ENCODE data around the gene NMNAT3. TPM values are rescaled to one million over a fixed set of nuclear protein-coding genes. Genes with fewer than 3 reads are reported as not detected.

The NMNAT3 gene
- total RNA-seq, 1 donor from 2014 or later: 10.7 TPM

GRCh38 chr3:139547666-139548065 lies 130.1 kb downstream of the NMNAT3 start:
- Histone ChIP-seq H3K27me3 (ENCODE audit: low read depth) (no peaks in the 10 kb centered on the region), H3K36me3 (no peaks in the 10 kb centered on the region), H3K4me3 (no peak overlapping the region), H3K27ac (replicated peaks) (no peak overlapping the region), H3K4me1 (no peaks in the 10 kb centered on the region), H3K9me3 (replicated peaks) (no peaks in the 10 kb centered on the region)
- intact Hi-C loops (cut with micrococcal nuclease): loop anchor here (10.0 kb wide), 1 partner anchor 123 kb away; no protein-coding TSS in a partner anchor
- no peak for DNase-seq
- TF ChIP-seq CTCF (IDR thresholded peaks at IDR 0.05; ENCODE audit: borderline replicate concordance): no peak

- no peak overlapping the region for H3K27ac ChIP-seq (replicated peaks)
- H3K36me3 ChIP-seq: no peaks in the 10 kb centered on the region
- no peak for TF ChIP-seq CTCF (IDR thresholded peaks at IDR 0.05; ENCODE audit: borderline replicate concordance)
- intact Hi-C loops (cut with micrococcal nuclease): loop anchor here (10.0 kb wide), 1 partner anchor 122 kb away; no protein-coding TSS in a partner anchor
- H3K4me3 ChIP-seq: no peak overlapping the region
- no peak for DNase-seq
- H3K9me3 ChIP-seq (replicated peaks): no peaks in the 10 kb centered on the region
- no peaks in the 10 kb centered on the region for H3K4me1 ChIP-seq
- no peaks in the 10 kb centered on the region for H3K27me3 ChIP-seq (ENCODE audit: low read depth)
Measured at GRCh38 chr3:139546772-139547171, 131.0 kb downstream of the NMNAT3 start.

DNA sequence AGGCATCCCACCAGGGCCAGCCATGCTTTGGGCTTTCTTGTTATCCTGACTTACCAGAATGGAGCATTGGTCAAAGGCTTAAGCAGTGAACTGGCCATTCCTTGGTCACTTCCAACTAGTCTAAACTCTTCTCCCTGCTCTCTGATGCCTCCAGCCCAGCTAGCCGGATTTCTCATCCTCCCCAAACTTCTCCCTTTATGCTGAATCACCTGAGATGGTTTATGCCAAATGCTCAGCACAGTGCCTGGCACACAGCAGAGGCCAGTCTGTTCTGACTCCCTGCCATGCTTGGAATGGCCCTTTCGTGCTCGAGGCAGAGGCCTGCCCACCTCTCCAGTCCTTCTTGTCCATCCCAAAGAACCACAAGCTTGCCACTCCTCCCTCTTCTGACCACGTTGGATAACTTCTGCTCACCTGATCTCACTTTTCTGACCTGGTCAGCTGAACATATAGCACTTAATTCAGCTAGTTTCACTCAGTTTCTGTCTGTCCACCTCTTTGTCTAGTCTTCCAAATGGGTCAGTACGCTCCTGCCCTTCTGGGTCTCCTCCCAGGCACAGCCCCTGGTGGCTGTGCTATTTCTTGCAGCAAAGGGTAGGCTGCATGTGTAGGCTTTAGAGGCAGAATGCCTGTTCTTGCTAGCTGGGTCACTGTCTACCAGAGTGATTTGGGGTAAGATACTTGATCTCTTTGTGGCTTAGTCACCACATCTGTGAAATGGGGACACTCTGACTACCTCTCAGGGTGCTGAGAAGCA lies 136.1 kb downstream of the NMNAT3 start:
- H3K4me1 ChIP-seq: peaks cover 43% of the 10 kb centered on the region
- intact Hi-C loops (cut with micrococcal nuclease): loop anchor here (10.0 kb wide), 1 partner anchor 117 kb away; no protein-coding TSS in a partner anchor
- H3K4me3 ChIP-seq: no peak overlapping the region
- TF ChIP-seq CTCF (IDR thresholded peaks at IDR 0.05; ENCODE audit: borderline replicate concordance): no peak
- no peak overlapping the region for H3K27ac ChIP-seq (replicated peaks)
- no peaks in the 10 kb centered on the region for H3K9me3 ChIP-seq (replicated peaks)
- no peaks in the 10 kb centered on the region for H3K27me3 ChIP-seq (ENCODE audit: low read depth)
- no peak for DNase-seq
- no peaks in the 10 kb centered on the region for H3K36me3 ChIP-seq

- H3K36me3 ChIP-seq: no peaks in the 10 kb centered on the region
- H3K27me3 ChIP-seq (ENCODE audit: low read depth): no peaks in the 10 kb centered on the region
- no peak overlapping the region for H3K27ac ChIP-seq (replicated peaks)
- H3K9me3 ChIP-seq (replicated peaks): no peaks in the 10 kb centered on the region
- H3K4me1 ChIP-seq: peaks cover 51% of the 10 kb centered on the region
- TF ChIP-seq CTCF (IDR thresholded peaks at IDR 0.05; ENCODE audit: borderline replicate concordance): no peak
- DNase-seq: no peak
- intact Hi-C loops (cut with micrococcal nuclease): loop anchor here (10.0 kb wide), 1 partner anchor 116 kb away; no protein-coding TSS in a partner anchor
- peak overlapping the region; percentile 78 for H3K4me3 ChIP-seq
Measured at GRCh38 chr3:139540651-139541531, 136.9 kb downstream of the NMNAT3 start.

GRCh38 chr3:139538733-139539132 lies 139.0 kb downstream of the NMNAT3 start:
- DNase-seq: no peak
- intact Hi-C loops (cut with micrococcal nuclease): no loop called here
- peaks cover 73% of the 10 kb centered on the region for H3K4me1 ChIP-seq
- no peak for TF ChIP-seq CTCF (IDR thresholded peaks at IDR 0.05; ENCODE audit: borderline replicate concordance)
- H3K36me3 ChIP-seq: no peaks in the 10 kb centered on the region
- no peaks in the 10 kb centered on the region for H3K9me3 ChIP-seq (replicated peaks)
- H3K27me3 ChIP-seq (ENCODE audit: low read depth): no peaks in the 10 kb centered on the region
- H3K27ac ChIP-seq (replicated peaks): peak overlapping the region; percentile 80
- H3K4me3 ChIP-seq: peak overlapping the region; percentile 78

All from left ventricle myocardium inferior (tissue), 1 donor.